ENCODE data around the gene ARHGAP8. TPM values are rescaled to one million over a fixed set of nuclear protein-coding genes. Genes with fewer than 3 reads are reported as not detected.

Gene ARHGAP8
- total and polyA plus RNA-seq, 2 experiments from 2014 or later, result 62.8 to 64.9 TPM

- Mint-ChIP-seq H3K27ac (no peak overlapping the region), H3K4me1 (peaks cover 21% of the 10 kb centered on the region), H3K27me3 (ENCODE audit: insufficient read depth, low read depth, poor library complexity) (peaks cover 12% of the 10 kb centered on the region), H3K36me3 (ENCODE audit: low read depth) (peaks cover 39% of the 10 kb centered on the region), H3K4me3 (no peak overlapping the region), H3K9me3 (no peaks in the 10 kb centered on the region; the same call in 2 of the 3 replicates)
- Histone ChIP-seq H3K4me2 (no peak overlapping the region), H3K9me2 (ENCODE audit: insufficient read depth) (no peaks in the 10 kb centered on the region), H3K4me3 (no peak overlapping the region), H3K27me3 (ENCODE audit: insufficient read depth) (no peaks in the 10 kb centered on the region), H3K79me2 (replicated peaks; ENCODE audit: insufficient read depth) (no peaks in the 10 kb centered on the region), H3K4me1 (ENCODE audit: insufficient read depth) (peaks cover 11% of the 10 kb centered on the region; the same call in 1 of the 2 replicates), H3F3A (replicated peaks; ENCODE audit: low read depth) (peaks cover 4% of the 10 kb centered on the region; the same call in 1 of the 2 replicates), H4K20me1 (replicated peaks; ENCODE audit: insufficient read depth) (no peaks in the 10 kb centered on the region; the same call in 1 of the 2 replicates), H3K27ac (ENCODE audit: low read depth) (no peak overlapping the region), H2AFZ (no peak overlapping the region), H3K36me3 (ENCODE audit: insufficient read depth) (peaks cover 5% of the 10 kb centered on the region; the same call in 1 of the 2 replicates)
- no peak for DNase-seq (ENCODE audit: low spot score)
- ATAC-seq, result no peak
- TF ChIP-seq STAT1 (IDR thresholded peaks at IDR 0.05; ENCODE audit: unreplicated experiment) (no peak), CTCF (conservative IDR thresholded peaks at IDR 0.05; ENCODE audit: low read depth in 2 of 2) (no peak), EZH2phosphoT487 (IDR thresholded peaks at IDR 0.05; ENCODE audit: unreplicated experiment) (no peak), CREB1 (CRISPR knock-in tag; IDR thresholded peaks at IDR 0.05; ENCODE audit: low read depth) (no peak), POLR2AphosphoS5 (IDR thresholded peaks at IDR 0.05; ENCODE audit: low read depth) (no peak), NANOG (IDR thresholded peaks at IDR 0.05; ENCODE audit: borderline replicate concordance) (no peak), REST (IDR thresholded peaks at IDR 0.05; ENCODE audit: unreplicated experiment) (no peak), EZH2 (IDR thresholded peaks at IDR 0.05; ENCODE audit: low read depth, unreplicated experiment) (no peak), JUNB (IDR thresholded peaks at IDR 0.05; ENCODE audit: unreplicated experiment) (no peak), ETS1 (IDR thresholded peaks at IDR 0.05) (no peak), ZNF331 (CRISPR knock-in tag; IDR thresholded peaks at IDR 0.05; ENCODE audit: low read depth) (no peak), ZNF114 (CRISPR knock-in tag; IDR thresholded peaks at IDR 0.05) (no peak)
- TF ChIP-seq, protein P1, sequence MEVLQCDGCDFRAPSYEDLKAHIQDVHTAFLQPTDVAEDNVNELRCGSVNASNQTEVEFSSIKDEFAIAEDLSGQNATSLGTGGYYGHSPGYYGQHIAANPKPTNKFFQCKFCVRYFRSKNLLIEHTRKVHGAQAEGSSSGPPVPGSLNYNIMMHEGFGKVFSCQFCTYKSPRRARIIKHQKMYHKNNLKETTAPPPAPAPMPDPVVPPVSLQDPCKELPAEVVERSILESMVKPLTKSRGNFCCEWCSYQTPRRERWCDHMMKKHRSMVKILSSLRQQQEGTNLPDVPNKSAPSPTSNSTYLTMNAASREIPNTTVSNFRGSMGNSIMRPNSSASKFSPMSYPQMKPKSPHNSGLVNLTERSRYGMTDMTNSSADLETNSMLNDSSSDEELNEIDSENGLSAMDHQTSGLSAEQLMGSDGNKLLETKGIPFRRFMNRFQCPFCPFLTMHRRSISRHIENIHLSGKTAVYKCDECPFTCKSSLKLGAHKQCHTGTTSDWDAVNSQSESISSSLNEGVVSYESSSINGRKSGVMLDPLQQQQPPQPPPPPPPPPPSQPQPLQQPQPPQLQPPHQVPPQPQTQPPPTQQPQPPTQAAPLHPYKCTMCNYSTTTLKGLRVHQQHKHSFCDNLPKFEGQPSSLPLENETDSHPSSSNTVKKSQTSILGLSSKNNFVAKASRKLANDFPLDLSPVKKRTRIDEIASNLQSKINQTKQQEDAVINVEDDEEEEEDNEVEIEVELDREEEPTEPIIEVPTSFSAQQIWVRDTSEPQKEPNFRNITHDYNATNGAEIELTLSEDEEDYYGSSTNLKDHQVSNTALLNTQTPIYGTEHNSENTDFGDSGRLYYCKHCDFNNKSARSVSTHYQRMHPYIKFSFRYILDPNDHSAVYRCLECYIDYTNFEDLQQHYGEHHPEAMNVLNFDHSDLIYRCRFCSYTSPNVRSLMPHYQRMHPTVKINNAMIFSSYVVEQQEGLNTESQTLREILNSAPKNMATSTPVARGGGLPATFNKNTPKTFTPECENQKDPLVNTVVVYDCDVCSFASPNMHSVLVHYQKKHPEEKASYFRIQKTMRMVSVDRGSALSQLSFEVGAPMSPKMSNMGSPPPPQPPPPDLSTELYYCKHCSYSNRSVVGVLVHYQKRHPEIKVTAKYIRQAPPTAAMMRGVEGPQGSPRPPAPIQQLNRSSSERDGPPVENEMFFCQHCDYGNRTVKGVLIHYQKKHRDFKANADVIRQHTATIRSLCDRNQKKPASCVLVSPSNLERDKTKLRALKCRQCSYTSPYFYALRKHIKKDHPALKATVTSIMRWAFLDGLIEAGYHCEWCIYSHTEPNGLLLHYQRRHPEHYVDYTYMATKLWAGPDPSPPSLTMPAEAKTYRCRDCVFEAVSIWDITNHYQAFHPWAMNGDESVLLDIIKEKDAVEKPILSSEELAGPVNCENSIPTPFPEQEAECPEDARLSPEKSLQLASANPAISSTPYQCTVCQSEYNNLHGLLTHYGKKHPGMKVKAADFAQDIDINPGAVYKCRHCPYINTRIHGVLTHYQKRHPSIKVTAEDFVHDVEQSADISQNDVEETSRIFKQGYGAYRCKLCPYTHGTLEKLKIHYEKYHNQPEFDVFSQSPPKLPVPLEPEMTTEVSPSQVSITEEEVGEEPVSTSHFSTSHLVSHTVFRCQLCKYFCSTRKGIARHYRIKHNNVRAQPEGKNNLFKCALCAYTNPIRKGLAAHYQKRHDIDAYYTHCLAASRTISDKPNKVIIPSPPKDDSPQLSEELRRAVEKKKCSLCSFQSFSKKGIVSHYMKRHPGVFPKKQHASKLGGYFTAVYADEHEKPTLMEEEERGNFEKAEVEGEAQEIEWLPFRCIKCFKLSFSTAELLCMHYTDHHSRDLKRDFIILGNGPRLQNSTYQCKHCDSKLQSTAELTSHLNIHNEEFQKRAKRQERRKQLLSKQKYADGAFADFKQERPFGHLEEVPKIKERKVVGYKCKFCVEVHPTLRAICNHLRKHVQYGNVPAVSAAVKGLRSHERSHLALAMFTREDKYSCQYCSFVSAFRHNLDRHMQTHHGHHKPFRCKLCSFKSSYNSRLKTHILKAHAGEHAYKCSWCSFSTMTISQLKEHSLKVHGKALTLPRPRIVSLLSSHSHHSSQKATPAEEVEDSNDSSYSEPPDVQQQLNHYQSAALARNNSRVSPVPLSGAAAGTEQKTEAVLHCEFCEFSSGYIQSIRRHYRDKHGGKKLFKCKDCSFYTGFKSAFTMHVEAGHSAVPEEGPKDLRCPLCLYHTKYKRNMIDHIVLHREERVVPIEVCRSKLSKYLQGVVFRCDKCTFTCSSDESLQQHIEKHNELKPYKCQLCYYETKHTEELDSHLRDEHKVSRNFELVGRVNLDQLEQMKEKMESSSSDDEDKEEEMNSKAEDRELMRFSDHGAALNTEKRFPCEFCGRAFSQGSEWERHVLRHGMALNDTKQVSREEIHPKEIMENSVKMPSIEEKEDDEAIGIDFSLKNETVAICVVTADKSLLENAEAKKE (CRISPR knock-in tag; IDR thresholded peaks at IDR 0.05), result no peak
Measured at GRCh38 chr22:44824271-44824670, 71.9 kb downstream of the ARHGAP8 start.
